Measurements from ENCODE around the gene CDYL.

CDYL gene, protein sequence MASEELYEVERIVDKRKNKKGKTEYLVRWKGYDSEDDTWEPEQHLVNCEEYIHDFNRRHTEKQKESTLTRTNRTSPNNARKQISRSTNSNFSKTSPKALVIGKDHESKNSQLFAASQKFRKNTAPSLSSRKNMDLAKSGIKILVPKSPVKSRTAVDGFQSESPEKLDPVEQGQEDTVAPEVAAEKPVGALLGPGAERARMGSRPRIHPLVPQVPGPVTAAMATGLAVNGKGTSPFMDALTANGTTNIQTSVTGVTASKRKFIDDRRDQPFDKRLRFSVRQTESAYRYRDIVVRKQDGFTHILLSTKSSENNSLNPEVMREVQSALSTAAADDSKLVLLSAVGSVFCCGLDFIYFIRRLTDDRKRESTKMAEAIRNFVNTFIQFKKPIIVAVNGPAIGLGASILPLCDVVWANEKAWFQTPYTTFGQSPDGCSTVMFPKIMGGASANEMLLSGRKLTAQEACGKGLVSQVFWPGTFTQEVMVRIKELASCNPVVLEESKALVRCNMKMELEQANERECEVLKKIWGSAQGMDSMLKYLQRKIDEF

DNA sequence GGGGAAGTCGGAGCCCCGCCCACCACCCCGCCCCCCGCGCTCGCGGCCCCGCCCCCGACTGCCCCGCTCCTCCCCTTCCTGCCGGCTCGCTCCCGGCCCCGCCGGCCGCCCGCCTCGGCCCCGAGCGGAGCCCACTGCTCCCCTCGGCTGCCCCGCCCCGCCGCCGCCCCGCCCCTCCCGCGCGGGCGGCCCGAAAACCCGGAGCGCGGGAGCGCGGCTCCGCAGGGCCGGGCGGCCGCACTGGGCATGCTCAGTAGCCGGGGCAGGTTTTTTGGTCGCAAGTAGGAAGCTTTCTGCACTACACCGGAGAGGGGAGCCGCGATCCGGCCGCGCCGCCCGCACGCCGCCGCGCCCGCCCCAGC lies at the start of gene CDYL:
Gene CDYL, plus strand, starts transcription at position 274 of the 362 bp plus-strand sequence. CDS start 380 bp downstream, outside the sequence.
- peak; percentile 94 for DNase-seq

DNA sequence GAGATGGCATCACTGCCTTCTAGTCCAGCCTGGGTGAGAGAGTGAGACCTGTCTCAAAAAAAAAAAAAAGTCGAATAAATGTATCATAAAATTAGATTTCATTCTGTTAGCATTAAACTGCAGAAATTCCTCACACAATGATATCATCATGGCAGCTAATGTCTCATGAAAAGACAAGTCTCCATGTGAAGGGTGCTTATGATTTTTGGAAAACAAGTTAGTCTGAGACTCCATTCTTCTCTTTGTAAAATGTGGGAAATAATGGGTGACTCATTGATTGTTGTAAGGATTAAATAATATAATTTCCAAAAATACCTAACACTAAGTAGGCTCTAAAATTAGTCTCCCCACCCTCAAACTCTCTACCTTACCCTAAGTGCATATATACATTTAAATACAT lies 49.6 kb upstream of the CDYL start:
- DNase-seq, result no peak

DNA sequence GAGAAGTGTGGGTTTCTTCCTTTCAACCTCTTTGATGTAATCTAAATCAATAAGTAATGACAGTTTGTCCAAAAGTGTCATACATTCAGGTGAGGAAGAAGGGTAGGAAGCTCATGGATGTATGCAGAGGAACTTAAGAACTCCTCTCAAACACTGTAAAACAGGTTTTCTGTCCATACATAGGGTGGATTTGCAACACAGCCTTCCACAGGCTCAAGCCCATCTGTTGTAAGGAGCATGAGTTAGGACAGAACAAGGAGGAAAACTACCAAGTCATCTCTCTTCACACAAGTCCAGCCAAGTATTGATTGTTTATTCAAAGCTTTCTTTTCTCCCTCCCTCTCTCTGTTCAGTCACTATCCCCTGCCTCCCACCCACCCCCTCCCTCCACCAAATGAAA lies 49.0 kb upstream of the CDYL start:
- DNase-seq, result no peak

DNA sequence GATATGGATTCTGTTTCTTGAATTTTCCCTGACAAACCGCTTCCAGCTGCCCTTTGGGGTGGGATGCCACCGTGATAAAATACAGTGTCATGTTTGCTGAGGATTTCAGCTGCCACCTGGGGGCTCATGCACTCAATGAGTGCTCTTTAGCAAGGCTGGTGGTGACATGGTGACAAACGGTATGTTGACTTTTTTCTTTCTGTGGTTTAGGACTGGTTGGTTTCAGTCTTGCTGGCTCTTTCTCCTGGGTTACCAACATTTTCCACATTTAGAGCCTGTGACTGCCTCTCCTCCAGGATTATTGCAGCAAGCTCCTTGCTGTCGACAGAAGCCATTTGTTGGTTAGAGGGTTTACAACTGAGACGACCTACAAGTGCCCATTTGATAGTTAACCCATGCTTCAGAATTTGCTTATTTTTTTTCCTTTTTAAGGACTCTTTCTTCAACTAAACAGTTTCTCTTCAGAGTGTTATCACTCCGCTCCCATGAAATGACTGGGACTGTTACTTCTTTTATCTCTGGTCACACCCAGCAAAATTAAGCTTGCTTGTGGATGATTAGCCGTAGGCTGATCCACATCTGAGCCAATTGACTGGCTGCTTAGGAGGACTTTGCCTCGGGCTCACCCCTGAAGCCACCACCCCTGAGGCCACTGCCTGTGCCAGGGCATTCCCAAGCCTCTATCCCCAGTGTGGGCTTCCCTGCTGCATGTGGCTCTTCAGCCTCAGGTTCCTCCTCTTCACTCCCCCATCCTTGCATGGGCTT lies 48.4 kb upstream of the CDYL start:
- DNase-seq, result no peak

DNA sequence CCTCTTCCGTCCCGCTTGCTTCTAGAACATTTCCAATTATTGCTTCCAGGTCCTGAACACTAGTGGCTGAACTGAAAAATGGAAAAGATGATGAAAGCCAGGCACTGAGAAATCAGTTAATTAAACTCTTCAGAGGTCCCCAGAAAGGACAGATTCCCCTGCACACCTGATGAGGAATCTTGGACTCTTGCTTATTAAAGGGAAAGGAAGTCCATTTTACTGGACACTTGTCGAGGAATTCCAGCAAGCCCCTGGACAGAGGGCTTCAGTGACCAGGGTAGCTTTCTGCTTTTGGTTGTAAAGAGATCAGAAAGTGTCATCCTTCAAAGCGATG lies 47.8 kb upstream of the CDYL start:
- no peak for DNase-seq

DNA sequence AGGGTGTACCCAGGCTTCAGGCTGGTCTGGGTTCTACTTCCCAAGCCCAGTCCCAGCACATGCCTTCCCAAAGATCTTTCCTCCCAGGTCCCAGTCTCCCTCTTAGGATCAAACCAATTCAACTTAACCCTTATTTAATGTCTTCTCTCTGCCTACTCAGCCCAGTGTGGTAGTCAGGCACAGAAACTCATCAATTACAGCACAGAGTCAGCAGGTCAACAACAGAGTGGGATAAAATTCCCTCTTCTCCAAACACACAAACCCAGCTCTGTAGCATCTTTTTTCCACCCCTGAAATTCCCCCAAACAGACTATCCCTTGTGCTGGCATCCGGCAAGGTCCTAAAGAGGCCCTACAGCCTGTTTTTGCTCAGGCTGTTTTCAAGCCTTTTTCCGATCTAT lies 47.3 kb upstream of the CDYL start:
- no peak for DNase-seq

DNA sequence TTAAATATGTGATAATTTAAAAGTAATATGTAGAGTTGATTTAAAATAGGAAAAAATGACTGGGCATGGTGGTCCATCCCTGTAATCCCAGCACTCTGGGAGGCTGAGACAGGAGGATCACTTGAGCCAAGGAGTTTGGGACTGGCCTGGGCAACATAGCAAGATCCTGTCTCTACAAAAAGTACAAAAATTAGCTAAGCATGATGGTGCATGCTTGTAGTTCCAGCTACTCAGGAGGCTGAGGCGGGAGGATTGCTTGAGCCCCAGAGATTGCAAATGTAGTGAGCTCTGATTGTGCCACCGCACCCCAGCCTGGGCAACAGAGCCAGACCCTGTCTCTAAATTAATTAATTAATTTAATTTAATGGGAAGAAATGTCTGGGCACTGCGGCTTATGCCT lies 44.2 kb upstream of the CDYL start:
- no peak for DNase-seq

DNA sequence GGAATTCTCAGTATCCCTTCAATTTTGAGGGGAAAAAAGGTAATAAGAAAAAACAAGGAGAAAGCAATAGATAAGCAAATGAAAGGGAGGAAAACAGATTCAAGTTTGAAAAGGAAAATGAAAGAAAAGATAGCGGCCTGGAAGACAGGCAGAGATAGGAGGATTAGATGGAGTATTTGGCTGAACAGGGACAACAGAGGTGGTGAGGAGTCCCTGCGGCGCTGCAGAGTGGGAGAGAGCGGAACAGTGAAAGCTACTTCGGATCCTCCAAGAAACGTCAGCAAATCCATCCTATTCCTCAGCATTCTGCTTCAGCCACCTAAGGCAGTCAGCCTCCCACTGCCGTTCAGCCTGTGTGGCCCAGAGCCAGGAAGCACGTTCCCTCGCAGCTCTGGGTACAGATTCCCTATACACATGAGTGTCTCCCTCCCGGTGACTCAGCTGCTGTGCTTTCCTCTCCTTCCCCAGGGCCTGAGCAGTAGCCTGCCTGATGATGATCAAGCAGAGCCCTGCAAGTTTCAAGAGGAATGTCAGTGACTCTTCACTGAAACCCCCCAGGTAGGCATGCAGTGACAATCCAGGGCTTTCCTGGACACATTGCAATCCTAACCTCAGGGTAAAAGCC lies 43.4 kb upstream of the CDYL start:
- DNase-seq, result no peak

DNA sequence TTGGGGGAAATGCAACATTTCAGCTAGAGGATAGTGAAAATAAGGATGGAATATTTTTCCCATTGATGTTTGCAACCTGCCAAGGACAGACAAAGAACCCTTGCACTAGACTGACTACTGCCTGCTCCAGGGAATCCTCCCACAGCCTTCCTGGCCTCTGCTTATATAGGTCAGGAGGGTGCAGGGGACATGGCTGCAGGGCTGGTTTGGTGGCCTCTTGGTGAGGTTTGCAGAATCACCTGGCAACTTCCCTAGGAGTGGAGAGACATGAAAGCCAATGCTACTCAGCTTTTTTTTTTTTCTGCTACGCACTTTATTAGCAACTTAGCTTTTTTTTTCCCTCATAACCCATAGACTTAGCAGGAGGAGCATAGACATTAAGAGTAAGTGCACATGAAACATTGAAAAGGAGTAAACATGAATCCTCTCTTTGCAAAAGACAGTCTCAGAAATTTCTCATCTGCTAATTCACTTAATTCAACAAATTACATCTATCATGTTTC lies 39.8 kb upstream of the CDYL start:
- no peak for DNase-seq

DNA sequence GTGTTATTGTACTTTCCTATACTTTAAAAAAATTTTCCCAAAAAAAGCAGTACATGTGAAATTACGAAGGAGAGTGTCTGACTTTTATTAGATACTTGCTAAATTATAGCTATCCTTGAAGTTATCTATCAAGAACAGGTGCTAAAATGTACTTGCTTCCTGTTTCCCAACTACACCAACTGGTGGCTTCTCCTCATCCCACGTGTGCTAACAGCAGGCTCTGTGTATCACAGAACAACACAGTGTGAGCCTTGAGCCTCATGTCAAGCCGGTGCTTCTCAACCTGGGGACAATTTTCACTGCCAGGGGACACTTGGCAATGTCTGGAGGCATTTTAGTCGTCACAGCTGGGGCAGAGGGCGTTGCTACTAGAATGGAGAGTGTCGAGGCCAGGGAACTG lies 36.2 kb upstream of the CDYL start:
- DNase-seq, result no peak

DNA sequence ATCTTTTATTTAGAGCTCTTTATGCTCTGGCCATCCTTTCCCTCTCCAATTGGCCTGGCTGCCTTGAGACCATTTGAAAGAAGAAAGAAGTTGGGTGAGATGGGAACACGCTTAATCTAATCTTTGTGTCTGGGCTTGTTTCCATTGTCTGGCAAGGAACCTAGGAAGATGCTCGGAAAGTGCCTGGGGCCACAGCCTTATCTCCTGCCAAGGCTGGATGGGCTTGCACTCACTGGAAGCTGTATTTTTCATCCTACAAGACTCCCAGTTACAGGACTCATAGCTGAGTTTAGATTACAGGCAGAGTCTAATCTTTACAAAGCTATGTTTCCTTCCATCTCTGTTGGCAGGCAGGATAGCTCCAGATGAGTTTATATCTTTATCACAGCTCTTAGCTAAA lies 33.1 kb upstream of the CDYL start:
- no peak for DNase-seq

DNA sequence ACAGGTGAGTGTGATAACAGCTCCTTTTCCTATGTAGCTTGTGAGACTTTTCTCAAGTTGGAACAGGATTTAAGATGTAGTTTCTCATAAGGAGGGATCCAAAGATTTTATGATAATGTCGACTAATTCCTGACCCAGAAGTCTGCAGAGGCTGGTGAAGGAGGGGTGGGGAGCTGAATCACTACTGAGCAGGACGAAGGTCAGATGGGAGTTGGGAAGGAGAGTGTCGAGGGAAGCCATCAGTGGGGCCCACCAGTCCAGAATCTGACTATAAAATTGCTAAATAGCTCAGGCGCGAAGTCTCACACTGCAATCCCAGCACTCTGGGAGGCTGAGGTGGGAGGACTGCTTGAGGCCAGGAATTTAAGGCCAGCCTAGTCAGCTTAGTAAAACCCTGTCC lies 32.3 kb upstream of the CDYL start:
- DNase-seq, result no peak

DNA sequence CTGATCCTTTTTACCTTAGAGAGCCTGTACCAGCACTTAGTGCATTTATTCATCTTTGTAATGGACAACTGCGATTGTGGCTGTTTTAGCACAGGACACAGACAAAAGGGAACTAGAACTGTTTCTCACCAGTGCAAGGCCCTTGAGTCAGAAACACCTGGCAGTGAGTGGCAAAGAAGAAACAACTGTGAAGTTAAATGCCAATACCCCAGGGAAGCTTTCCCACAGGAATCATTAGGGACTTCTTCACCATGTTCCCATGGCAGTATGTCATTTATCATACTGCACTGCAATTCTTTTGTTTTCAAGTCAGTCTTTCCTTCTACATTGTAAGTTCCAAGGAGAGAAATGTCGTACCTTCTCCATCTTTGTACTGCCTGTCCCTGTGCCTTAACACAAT lies 28.6 kb upstream of the CDYL start:
- no peak for DNase-seq

DNA sequence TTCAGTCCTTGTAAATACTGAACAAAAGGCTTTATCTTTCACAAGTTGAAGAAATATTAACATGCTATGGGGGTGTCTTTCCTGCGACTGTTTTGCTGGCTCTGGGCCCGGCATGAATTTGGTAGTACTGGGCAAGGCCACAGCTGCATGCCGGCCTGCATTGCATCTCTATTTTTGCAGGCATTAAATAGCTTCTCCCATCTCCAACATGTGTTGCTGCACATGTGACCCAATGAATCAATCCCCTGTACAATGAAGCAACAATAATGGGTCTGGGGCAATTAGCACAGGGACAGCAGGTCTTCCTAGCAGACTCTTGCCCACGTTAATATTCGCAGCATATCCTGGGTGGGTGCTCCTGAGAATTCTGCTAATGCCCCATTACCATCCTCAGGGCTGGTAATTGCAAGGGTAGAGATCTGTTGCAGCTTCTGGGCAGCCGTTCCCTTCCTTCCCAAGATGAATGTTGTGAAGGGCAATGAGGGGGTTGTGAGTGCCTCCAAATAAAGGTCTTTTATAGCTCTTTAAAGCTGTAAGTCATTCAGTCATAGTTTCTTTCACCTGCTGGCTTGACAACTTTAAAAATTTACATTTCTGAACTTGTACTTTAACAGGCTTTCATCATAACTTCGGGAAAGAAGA lies 24.3 kb upstream of the CDYL start:
- no peak for DNase-seq

DNA sequence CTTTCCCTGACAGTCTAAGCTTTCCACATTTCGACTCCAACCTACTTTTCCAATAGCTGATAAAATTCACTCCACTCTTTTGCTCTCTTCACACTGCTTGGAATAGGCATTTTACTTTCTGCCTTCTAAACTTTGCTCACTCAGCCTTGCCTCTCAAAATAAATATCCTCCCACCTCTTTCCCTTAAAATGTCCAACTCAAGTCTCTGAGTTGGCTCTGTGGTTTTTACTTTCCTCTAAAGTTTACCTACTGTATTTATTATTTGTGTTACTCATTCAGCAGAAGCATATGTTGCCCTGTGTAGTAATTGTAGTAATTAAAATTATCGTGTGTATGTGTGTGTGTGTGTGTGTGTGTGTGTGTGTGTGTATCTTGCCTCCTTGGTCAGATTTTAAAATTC lies 20.0 kb upstream of the CDYL start:
- no peak for DNase-seq

DNA sequence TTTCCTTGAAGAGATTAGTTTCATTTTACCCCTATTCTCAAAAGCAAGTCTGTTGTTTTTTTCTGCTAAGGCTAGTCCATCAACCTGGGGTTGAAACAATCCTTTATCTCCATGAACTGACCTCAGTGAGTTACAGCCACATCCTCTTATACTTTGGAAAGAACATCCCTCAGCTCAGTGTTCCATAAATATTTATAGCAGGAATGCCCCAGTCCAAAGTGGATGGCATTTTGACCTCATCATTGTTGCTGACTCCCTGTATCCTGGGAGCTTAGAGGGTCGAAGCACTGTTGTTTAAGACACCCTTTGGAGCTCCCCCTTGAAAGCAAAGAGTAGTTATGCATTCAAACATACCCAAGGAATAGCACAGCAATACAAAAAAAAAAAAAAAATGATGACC lies 16.2 kb upstream of the CDYL start:
- no peak for DNase-seq

DNA sequence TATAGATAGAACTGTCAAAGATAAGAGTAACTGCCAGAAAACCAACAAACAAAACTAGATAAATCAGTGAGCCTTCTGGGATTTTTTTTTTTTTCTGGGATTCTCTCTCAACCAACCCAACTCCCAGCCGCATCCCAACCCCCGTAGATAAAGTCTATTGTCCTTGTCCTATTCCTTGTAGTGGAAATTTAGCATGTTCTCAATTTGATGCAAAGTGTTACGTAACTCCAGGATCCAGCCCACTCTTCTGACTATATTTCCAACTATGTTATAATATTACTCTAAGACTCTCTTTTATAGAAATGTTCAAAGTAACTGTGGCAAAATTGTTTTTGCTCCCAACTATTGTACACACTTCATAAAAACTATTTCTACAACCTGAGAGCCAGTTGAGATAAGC lies 15.4 kb upstream of the CDYL start:
- DNase-seq, result no peak

DNA sequence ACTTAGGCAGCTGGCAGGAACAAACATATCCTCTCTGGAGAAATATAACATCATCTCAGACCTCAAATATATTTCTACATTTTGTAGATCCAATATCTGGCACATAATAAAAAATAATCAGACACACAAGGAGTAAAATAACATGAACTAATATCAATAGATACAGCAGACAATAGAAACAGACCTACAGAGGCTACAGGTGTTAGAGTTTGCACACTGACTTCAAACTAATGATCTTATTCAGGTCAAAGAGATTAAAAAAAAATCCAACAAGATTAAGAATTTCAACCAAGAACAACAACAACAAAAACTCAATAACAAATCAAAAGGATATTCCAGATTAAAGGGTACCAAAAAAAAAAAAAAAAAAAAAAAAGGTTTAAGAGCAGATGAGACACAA lies 13.9 kb upstream of the CDYL start:
- no peak for DNase-seq

DNA sequence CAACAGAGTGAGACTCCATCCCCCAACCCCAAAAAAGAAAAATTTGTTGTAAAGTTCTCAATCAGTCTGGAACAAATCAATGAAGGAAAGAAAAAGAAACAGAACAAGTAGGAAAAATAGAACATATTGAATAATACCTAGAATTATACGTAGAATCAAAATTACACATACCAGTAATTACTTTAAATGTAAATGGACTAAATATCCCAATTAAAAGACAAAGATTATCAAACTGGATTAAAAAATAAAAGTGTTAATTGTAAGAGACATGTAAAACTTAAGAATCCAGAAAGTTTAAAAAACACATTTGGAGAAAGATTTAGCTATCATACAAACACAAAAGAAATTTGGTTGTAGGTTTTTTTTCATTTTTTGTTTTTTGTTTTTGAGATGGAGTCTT lies 12.3 kb upstream of the CDYL start:
- no peak for DNase-seq

DNA sequence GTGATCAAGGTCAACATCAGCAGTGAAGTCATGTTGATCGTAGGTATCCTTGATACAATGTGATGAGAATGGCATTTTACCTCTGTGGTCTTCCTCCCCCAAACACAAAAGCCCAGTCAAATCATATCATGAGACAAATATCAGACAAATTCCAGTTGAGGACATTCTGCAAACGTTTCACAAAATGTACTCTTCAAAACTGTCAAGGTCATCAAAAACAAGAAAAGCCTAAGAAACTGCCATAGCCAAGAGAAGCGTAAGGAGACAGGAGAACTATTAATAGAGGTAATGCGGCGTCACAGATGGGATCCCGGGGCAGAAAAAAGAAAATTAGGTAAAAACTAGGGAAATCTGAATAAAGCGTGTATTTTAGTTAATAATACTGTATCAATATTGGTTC lies 7.4 kb upstream of the CDYL start:
- DNase-seq, result no peak

DNA sequence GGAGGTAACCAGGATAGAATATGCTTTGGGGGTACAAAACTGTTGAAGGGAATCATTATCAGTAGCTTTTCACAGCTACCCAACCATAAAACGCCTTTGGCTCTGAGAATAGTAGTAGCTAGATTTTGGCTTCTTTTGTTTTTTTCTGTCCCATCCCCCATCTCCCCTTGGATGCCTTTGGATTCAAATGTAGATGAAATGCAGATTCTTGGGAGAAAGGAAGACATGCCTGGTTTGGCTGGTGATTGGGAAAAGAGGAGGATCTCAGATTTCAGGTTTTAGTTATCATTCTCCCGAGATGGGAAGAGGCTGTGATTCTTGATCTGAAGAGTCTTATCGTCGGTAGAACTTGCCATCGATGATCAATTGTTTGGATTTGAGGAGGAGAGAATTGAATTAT lies 3.5 kb upstream of the CDYL start:
- no peak for DNase-seq

DNA sequence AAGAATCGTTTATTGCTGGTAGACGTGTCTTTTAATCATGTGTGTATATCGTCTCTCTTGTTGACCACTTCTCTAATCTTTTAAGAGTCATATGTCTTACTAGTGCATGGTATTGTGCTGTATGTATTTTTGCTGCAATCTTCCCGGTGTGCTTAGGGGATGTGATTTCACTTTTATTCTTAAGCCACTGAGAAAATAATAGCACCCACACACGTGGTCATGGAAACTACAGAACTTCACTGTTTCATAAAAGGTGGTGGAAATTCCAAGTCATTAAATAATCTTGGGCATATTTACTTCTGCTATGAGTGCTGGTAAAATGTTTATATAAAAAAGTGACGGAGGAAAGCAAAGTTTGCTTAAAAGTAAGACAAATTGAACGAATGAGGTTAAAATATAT lies 3.0 kb upstream of the CDYL start:
- no peak for DNase-seq

DNA sequence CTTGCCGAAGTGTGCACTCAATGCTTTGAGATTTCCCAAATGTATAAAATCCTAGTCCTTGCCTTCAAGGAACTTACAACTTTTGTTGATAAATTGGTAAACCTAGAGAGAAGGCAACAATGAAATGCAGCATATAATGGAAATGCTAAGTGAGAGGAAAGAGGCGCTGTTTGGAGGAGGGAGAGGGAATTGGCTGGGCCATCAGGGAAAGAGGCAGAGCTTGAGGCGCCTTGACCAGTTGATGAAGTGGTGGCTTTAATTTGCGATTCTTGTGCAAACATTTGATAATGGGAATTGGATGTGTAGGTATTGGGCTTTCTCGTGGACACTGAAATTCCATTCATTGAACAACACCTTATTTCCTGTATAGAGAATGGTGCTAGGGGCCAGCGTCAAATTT lies 1.9 kb upstream of the CDYL start:
- DNase-seq, result no peak

Data from CD4-positive, alpha-beta T cell treated with Interleukin-6 for 4 hours (primary cell).